Occipital lobe (tissue), 2 donors: ENCODE results near the gene ABHD10. TPM values are rescaled to one million over a fixed set of nuclear protein-coding genes. Genes with fewer than 3 reads are reported as not detected.
A peak's percentile ranks its signal among the peaks of the same experiment; 100 is the strongest.

Source experiments
- DNase-seq: peaks from one replicate; lab custom pipeline; 2025; lab: John Stamatoyannopoulos, UW
- total RNA-seq: library from RNA; depleted of rRNA; stranded (reverse); fragments of >200 nt; gene quantifications from one replicate; pipeline ENCODE4 v1.2.3, GENCODE V29; 2014

The ABHD10 gene
- total RNA-seq: 89.5 TPM

DNA sequence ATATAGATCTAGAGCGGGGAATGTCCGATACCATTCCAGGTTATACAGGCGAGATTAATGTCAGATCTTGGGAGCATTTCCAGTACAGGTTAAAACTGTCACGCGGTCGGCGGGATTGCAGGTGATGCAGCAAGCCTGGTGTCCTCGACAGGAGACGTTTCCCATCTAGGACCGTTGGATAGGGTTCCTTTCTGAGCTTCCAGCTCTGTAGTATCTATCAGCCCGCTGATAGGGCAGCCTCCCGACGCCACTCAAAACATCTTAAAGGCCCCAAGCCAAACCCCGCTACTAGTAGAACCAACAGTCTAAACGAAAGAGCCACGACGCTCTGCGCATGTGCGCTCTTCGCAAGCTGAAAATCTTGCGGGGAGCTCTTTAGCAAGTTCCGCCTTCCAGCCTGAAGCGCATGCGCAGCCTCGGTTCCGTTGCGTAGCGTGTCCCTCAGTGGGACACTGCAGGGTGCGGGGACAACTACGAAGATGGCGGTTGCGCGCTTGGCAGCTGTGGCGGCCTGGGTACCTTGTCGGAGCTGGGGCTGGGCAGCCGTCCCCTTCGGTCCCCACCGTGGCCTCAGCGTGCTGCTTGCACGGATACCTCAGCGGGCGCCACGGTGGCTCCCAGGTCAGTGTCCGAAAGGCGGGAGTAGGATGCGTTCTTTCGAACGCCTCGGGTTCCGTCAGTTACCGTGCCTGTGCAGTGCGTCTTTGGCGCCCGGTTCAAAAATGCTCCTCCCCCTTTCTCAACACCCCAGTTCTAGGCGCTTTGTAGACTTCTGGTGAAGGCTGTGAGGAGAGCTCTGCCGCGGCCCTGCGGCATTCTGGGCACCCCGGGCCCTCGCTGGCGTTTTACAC lies at the start of gene ABHD10:
ABHD10 (plus strand) TSS at position 444 of the 851 bp plus-strand sequence; CDS start at position 480, 36 bp downstream.
- DNase-seq: peak; percentile 90

DNA sequence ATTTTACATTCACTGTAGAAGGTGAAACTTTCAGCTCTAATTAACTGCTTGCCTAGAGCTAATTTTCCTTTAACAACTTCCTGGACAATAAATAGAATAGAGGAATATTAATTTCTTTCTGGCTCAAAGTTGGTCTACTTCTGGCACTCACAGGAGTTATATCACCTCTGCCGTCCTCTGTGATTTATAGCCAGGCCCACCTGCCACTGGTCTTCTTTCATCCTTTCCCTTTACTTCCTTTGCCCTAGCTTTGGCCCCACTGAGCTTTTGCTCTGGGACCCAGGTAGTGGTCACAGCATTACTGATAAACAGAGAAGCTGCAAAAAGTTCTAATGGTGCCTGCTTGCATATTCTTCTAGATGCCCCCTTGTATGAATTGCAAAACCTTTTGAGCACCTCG lies 49.3 kb upstream of the ABHD10 start:
- DNase-seq: no peak

DNA sequence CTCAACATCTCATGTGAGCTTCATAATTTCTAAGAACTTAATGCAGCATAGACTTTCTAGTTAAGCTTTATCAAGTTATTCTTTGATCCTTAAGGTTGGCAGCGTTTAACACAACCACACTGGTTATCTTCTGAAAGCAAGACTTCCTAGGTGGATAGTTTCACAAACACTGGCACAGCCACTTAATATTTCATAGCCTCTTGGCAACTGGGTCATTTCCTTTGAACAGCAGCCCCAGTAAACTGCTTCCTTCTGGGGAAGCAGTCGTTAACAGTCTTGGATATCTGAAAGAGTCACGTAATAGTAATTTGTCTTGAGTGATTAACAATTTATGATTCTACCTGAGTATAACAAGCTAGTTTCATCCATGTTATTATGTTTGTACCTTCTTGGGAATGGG lies 45.9 kb upstream of the ABHD10 start:
- DNase-seq: no peak

DNA sequence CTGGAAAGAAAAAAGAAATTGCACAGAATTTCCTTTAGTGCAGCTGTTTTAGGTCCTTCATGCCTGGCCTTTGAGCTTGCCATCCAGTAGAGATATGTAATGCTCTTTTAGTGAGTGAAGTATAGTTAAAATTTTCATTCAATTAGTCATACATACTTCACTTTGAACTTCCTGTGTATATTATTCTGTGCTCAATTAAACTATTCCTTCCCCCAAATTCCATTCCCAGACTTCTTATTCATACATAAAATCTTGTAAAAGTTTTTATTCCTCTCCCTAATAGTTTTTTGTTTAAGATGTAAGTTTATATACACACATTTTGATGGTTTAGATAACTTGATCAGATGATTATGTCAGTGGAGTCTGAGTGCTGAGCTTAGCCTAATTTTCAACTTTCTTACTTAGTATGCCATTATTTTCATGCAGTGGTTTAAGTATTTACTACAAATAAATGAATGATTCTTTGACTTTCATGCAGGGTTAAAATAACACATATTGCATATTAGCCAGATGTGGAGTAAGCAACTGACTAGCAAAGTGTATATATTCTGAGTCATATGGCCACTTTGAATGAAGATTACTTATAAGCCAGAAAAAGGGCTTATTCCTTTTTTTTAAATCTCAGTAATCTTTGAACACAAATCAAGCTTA lies 42.5 kb upstream of the ABHD10 start:
- DNase-seq: no peak

DNA sequence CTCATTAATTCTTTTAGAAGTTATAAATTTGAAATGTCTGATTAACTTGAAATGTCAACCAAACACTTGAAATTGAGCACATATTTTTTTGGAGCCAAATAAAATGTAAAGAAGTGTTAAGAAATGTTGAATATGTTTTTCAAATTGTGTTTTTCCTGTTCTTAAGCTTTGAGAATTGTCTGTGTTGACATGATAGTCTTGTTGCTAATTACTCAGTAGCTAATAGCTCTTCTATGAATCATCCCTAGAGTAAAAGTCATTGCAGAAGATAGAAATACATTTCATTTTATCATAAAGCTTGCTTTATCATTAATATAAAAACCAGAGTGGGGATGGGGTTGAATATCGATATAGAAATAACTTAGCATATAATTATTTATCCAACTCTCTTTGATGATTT lies 41.9 kb upstream of the ABHD10 start:
- no peak for DNase-seq

DNA sequence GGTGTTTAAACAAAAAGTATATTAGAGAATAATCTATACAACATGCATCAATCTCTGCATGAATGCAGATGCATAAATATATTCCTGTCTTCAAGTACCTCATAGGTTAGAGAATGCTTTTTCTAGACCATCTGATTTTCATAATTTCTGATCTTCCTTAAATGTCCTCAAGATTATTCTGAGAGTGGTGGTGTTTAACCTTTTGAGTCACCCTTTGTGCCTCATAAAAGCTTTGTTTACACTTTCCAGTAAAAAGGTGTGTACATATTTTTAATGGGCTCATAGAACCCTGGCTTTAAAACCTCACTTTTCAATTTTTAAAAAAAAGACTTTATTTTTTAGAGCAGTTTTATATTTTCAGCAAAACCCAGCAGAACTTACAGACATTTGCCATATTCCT lies 41.0 kb upstream of the ABHD10 start:
- DNase-seq: no peak

DNA sequence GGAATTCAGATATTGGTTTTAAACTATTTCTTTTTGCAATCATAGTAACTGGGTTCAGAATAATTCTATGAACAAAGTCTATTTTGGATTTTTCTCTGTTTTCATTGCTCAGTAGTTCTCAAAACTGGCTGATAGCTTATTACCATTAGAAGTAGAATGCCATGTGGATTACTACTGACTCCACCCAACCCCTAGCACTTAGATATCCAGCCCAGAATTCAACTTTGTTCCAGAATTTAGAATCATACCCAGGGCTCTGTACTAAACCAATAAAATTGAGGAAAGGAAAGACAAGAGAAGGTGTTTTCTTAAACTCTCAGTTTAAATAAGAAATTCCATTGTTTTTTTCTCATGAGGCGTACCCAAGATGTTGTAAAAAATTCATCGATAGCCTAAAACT lies 39.0 kb upstream of the ABHD10 start:
- no peak for DNase-seq

DNA sequence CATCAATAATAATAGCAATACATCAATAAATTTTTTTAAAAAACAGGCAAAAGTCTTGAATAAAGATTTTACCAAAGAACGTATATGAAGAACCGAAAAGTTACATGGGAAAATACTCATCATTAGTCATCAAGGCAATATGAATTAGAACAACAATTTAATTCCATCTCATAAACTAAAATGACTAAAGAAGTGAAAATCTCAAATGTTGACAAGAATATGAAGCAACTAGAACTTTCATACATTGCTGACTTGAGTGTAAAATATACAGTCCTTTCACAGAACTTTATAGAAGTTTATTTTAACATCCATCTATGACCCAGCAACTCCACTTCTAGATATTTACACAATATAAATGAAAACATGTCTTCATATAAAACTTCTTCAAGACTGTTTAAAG lies 35.3 kb upstream of the ABHD10 start:
- DNase-seq: no peak

DNA sequence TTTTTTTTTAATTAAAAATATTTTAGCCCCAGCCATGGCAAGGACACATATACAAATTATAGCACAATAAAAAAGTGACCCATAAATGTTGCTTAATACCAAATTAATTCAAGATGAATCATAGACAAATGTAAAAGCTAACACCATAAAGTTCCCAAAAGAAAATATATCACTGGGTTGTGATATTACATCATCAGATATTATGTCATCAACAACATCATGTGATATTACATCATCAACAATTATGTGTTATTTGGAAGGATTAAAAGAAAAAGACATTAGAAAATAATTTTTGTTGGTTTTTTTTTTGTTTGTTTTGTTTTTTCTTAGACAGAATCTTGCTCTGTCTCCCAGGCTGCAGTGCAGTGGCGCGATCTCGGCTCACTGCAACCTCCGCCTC lies 34.5 kb upstream of the ABHD10 start:
- DNase-seq: no peak

DNA sequence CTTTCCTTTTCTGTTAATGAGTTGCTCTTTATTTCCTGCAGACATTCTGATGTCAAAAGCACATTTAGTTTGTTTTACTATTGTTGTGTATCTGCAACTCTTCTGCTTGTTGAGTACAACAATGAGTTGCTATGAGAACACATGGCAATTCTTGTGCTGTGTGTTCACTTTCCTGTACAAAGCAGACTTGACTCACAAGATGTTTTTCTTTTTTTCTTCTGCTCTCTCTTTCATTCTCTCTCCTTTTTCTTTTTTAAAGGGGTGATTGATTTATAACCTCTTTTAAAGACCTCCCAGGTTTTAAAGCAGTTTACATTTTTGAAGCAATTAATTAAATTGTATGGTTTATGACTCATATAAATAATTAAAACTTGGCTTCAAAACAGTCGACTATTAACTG lies 31.6 kb upstream of the ABHD10 start:
- no peak for DNase-seq

DNA sequence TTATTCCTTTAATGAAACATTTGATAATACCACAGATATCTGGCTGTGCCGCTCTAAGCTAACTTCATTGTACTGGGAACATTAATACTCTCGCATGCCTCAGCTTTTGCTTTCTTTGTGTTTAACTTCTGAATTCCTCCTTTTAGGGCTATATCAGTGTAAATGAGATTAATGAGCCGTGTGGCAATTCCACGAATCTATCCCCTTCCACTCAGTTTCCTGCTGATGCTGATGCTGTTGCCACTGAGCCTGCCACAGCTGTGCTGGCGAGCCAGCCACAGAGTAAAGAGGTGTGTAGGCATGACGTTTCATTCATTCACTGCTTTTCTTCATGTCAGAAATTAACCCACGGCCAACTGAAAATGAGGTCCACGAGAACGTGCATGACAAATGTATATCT lies 30.0 kb upstream of the ABHD10 start:
- no peak for DNase-seq

DNA sequence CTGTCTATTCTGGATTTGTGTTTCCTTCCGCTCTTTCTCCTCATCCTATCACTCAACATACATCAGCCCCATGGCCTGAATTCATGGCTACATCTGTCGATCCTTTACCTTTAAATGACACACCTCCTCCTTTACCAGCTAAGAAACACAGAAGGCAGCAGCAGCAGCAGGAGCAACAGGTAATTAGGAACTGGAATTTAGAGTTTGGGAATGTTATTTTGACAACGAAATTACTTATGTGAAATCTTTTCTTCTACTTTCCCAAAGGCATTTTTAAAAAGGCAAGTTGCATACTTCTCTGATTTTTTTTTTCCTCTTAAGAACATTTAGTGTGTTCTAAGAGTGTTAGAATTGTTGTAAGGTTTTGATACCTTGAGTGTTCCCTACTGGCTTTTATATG lies 29.1 kb upstream of the ABHD10 start:
- DNase-seq: no peak

DNA sequence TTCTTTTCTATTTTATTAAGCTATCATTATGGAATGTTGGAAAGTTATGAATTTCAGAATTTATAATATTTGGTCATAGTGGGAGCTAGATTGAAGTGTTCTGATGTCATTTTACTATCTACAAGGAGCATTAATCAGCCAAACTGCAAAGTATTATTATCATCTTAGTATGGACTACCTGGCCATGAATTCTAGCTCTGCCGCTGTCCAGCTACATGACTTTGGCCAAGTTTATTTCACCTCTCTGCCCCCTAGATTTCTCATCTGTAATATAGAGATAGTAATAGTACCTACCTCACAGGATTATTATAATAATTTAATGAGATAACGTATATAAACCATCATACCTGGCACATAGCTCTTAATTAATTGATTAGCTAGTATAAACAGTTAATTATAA lies 27.8 kb upstream of the ABHD10 start:
- no peak for DNase-seq

DNA sequence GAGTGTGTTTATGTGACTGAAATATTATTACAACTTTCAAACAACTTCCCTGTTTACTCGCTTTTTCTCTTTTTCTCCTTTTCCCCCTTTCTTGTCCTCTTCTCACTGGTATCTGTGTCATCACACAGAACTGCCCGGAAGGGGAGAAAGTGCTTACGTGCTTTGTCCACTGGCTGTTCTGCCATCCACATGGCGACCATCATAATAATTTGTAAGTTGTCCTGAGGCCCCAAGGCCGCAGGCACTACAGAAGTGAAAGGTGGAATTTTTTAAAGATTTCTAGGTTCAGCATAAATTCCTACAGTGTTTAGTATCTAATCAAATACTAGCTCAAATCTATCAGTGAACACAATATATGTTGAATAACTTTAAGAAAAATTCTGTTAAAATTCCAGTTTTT lies 26.7 kb upstream of the ABHD10 start:
- no peak for DNase-seq

DNA sequence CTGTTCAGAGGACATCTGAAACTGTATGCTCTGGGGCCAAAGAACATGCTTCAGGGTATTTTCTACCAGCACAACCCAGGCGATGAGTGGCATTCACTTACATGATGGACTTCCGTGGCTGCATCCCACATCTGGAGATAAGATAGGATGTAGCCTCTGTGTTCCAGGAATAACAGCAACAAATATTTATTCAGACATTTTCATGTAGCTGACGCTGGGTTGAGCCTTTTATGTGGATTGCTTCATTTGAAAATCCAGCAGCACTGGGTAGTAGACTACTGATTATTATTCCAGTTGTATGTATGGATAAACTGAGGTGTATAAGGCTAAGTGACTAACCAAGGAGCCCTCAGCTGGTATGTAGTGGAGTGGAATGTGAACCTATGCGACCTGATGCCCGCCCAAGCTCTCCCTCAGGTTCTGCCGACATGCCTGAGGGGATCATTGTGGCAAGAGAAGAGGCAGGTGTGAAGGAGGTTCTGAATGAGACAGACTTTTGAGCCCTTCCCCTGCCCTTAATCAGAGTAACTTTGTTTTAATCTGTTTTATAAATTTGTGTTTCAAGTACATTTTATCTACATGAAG lies 25.9 kb upstream of the ABHD10 start:
- no peak for DNase-seq

DNA sequence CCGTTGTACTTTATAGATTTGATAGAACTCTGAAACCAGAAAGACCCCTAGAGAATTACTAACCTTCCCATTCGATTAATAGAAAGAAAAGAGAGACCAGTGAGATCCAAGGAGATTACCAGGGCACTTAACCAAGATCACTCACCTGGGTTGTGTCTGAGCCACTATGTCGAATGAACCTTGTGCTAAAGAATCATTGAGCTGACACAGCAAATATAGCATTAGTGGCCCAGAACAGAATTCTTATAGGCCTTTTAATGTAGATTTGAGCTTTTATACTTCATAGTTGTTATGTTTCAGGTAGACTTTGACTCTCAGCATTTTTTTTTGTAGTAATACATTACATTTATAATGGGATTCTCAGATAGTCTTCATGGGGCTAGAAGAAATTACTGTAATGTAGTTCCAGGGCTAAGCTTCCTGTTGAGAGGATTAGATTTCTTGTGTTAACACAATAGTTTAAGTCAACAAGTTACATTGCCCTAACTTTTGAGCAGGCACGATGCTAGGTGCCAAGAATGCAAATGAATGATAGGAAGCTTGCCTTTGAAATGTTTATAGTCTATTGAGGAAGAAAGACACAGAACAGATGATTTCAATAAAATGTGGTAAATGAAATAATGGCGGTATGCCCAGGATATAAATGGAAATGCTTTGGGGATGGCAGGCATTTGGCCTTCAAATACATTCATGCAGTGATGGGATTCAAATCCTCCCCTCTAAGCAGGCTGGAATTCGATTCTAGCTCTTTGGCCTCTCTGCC lies 24.4 kb upstream of the ABHD10 start:
- DNase-seq: no peak

DNA sequence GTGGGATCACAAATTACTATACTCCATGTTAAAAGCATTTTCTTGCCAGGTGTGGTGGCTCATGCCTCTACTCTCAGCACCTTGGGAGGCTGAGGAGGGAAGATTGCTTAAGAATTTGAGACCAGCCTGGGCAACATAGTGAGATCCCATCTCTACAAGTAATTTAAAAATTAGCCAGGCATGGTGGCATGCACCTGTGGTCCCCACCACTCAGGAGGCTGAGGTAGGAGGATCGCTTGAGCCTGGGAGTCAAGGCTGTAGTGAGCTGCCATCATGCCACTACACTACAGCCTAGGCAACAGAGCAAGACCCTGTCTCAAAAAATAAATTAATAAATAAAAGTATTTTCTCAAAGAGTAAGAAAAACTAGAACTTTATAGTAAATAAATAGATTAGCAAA lies 22.9 kb upstream of the ABHD10 start:
- no peak for DNase-seq

DNA sequence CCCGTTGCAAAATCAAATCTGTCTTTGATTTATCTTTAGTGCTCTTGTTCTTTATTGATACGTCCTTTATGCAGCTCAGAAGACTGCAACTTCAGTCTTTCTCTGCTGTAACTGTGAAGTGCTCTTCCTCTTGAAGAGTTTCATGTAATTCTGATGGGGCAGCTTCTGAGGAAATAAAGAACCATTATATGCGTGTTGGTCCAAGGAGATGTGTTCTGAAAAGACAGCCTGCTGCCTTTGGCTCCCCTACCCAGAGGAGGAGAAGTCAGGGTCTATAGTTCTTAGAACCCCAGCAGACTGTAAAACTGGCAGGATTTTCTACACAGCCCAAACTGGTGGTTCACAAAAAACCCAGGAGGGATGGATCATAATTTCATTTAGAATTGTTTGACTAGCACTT lies 22.4 kb upstream of the ABHD10 start:
- no peak for DNase-seq

DNA sequence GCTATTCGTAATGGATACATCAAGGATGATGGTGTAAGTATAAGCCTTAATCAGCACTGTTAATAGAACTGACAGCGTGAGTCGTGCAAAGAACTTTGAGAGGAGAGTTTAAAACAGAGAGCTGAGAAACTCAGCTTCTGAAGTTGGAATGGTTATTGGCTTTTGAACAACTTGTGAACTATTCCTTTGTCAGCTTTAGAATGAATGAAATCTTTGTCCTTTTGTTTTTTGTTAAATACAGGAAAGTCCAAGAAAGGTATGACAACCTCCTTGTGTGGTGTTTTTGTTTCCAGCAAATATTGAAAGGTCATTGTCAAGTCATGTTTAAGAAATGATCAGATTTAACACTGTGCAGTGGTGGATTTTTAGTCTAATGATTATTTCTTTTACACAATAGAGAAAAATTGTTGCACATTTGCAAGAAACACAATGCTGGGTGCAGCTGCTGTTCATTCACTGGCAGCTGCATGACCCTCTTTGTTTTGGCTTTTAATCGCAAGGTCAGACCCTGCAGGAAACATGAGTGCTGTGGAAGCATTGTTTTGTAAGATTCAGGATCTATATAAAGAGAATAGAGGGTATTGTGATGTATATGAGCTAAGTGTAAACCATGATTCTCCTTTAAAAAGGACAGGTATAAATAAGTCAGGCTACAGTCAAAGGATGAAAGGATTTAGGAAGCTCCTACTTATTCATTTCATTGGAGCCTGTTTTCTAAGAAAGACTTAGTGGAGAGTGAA lies 21.7 kb upstream of the ABHD10 start:
- DNase-seq: no peak

DNA sequence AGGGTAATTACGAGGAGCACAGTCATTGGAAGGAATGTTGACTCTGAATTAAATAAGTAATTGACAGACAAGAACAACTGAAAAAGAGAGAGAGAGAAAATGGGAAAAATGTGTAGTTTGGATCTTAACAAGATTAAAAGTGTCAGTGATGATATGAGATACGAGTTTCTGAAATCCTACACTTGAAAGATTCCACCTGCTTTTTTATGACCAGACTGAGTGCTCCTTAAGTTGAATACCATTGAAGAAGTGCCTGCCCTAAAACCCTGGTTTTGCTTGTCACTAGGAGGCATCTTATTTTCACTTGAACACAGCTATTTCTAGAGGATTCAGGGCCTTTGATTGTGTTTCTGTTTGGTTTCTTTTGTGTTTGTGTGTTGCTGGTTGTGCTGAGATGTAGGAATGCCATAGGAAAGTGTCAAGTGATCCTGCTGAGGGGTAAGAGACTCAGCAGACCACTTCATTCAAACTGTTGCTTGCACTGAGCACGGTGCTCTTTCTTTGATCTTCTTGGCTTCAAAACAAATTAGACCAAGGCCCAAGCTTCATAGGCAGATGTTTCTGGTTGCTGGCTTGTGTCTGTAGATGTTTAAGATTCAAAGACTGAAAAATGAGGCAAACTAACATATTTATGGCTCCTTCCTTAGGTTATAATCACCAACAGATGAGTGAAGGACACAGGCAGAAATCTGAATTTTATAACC lies 17.2 kb upstream of the ABHD10 start:
- no peak for DNase-seq

DNA sequence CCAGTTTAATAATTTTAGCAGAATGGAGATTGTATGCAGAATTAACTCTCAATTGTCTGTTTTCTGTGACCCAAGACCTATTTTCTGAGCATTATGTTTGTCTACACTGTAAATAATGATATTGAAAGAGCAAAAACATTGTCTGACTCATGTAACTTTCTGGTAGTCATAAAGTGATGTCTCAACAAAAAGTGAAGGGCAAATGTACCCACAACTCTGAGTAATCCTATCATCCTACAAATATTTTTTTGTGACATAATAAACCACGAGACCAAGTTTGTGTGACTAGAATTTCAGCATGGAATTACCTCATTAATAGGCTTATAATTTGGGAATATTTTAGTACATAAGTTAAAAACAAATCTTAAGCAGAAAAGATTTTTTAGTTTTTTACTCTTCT lies 15.4 kb upstream of the ABHD10 start:
- no peak for DNase-seq
